OCI-LY3 (cell line): Measurements from ENCODE around the gene ACOX1.

Experiments
- H2AFZ ChIP-seq: fragments of 200-600, 300-600 bp; shearing (Covaris generic); 2 replicates; pipeline ENCODE4 v1.6.0; 2014; ENCODE audit warnings: antibody characterized with exemption, low read depth, low read length
- H3K27ac ChIP-seq: fragments of 200-600, 300-600 bp; sonication (generic); 2 replicates; pipeline ENCODE4 v1.5.1; 2014; ENCODE audit warnings: mild to moderate bottlenecking, low read length, moderate library complexity, mixed read lengths
- H3K27me3 ChIP-seq: fragments of 200-600, 300-600 bp; sonication (generic); 2 replicates; pipeline ENCODE4 v1.6.1; 2014; ENCODE audit warnings: low read depth, low read length, mixed read lengths
- H3K36me3 ChIP-seq: fragments of 200-600, 300-600 bp; sonication (generic); replicated peaks from 2 replicates; pipeline ENCODE3; 2014; ENCODE audit warnings: low read depth, low read length, mixed read lengths
- H3K4me1 ChIP-seq: fragments of 300-600, 200-600 bp; sonication (generic); 2 replicates; pipeline ENCODE4 v1.6.1; 2014; ENCODE audit warnings: low read length, mixed read lengths
- H3K4me2 ChIP-seq: fragments of 200-600, 300-600 bp; sonication (generic); 2 replicates; pipeline ENCODE4 v1.6.1; 2014; ENCODE audit warnings: low read length, mixed read lengths
- H3K4me3 ChIP-seq: fragments of 300-600, 200-600 bp; sonication (generic); 2 replicates; pipeline ENCODE4 v1.5.1; 2014; ENCODE audit warnings: antibody characterized with exemption, mild to moderate bottlenecking, low read length, moderate library complexity
- H3K79me2 ChIP-seq: fragments of 300-600, 200-600 bp; shearing (Covaris generic); 2 replicates; pipeline ENCODE4 v1.6.1; 2014; ENCODE audit warnings: mild to moderate bottlenecking, low read length, mixed read lengths
- H3K9ac ChIP-seq: fragments of 300-600, 200-600 bp; shearing (Covaris generic); 2 replicates; pipeline ENCODE4 v1.6.0; 2014; ENCODE audit warnings: mild to moderate bottlenecking, low read length, moderate library complexity
- H3K9me3 ChIP-seq: fragments of 200-600, 300-600 bp; shearing (Covaris generic); 2 replicates; pipeline ENCODE4 v1.6.1; 2014; ENCODE audit warnings: low read length, mixed read lengths; ENCODE audit not compliant: insufficient read depth
- H4K20me1 ChIP-seq: fragments of 200-600, 300-600 bp; sonication (generic); 2 replicates; pipeline ENCODE4 v1.6.1; 2016; ENCODE audit warnings: low read length, mixed read lengths; ENCODE audit not compliant: insufficient read depth
- EZH2phosphoT487 ChIP-seq: fragments of 200-600 bp; shearing (Covaris generic); IDR thresholded peaks from 2 replicates; pipeline ENCODE4 v1.6.1; 2018; ENCODE audit warnings: antibody characterized with exemption, mixed run types, low read depth
- TF ChIP-seq, protein P1 (sequence below): fragments of 200-600, 300-600 bp; sonication (generic); IDR thresholded peaks from 2 replicates; pipeline ENCODE4 v1.5.1; 2014; ENCODE audit warnings: antibody characterized with exemption, low read length, low read depth

Gene ACOX1

DNA sequence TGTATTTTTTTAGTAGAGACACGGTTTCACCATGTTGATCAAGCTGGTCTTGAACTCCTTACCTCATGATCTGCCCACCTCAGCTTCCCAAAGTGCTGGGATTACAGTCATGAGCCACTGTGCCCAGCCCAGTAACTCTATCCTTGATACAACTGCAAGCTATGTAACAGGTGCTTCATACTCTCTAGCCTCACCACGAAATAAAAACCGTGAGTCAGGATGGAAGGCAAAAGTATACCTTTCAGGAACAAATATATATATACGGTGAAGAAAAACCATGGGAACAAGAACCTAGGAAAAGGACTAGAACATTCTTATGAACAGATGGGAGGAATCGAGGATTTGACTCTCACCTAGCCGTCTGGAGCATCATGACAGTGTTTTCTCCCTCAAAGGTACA is 28.5 kb downstream of the ACOX1 start:
- H4K20me1 ChIP-seq = no peaks in the 10 kb centered on the region
- peaks cover 9% of the 10 kb centered on the region for H3K36me3 ChIP-seq
- no peak overlapping the region for H3K4me2 ChIP-seq
- H3K4me1 ChIP-seq = peaks cover 6% of the 10 kb centered on the region; the same call in 1 of the 2 replicates
- H3K4me3 ChIP-seq = no peak overlapping the region
- no peaks in the 10 kb centered on the region for H3K9me3 ChIP-seq
- H2AFZ ChIP-seq = no peak overlapping the region
- H3K27ac ChIP-seq = no peak overlapping the region
- no peaks in the 10 kb centered on the region for H3K27me3 ChIP-seq
- H3K9ac ChIP-seq = no peak overlapping the region
- TF ChIP-seq, protein P1, sequence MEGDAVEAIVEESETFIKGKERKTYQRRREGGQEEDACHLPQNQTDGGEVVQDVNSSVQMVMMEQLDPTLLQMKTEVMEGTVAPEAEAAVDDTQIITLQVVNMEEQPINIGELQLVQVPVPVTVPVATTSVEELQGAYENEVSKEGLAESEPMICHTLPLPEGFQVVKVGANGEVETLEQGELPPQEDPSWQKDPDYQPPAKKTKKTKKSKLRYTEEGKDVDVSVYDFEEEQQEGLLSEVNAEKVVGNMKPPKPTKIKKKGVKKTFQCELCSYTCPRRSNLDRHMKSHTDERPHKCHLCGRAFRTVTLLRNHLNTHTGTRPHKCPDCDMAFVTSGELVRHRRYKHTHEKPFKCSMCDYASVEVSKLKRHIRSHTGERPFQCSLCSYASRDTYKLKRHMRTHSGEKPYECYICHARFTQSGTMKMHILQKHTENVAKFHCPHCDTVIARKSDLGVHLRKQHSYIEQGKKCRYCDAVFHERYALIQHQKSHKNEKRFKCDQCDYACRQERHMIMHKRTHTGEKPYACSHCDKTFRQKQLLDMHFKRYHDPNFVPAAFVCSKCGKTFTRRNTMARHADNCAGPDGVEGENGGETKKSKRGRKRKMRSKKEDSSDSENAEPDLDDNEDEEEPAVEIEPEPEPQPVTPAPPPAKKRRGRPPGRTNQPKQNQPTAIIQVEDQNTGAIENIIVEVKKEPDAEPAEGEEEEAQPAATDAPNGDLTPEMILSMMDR = no peak
- no peak for TF ChIP-seq EZH2phosphoT487
- H3K79me2 ChIP-seq = no peaks in the 10 kb centered on the region

DNA sequence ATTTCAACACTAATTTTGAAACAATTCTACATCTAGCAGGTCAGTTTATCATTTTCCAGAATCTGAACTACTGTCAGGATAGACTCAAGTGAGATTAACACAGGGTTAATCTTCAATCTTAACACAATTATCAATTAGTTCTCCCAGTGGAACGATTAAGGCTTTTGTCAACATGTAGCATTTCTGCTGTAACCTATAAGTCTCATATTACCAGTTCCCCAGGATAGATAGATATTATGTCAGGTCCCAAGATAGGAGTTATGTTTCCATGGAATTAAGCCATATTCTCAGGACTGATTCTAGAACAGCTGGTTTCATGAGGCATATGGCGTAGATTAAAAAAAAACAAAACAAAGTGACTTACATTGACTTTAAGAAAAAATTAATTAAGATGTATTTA is 33.8 kb downstream of the ACOX1 start:
- H3K4me1 ChIP-seq = peaks cover 7% of the 10 kb centered on the region
- H2AFZ ChIP-seq = no peak overlapping the region
- H3K4me3 ChIP-seq = no peak overlapping the region
- H3K79me2 ChIP-seq = 0 out of 2 replicates have a peak, but pooled peaks cover 2% of the 10 kb centered on the region
- H3K4me2 ChIP-seq = no peak overlapping the region
- H3K27ac ChIP-seq = no peak overlapping the region
- no peaks in the 10 kb centered on the region for H3K36me3 ChIP-seq
- no peaks in the 10 kb centered on the region for H3K27me3 ChIP-seq
- no peaks in the 10 kb centered on the region for H3K9me3 ChIP-seq
- no peak overlapping the region for H3K9ac ChIP-seq
- H4K20me1 ChIP-seq = no peaks in the 10 kb centered on the region
- TF ChIP-seq, protein P1 = no peak

GRCh38 chr17:75943491-75943890 is 35.5 kb downstream of the ACOX1 start:
- TF ChIP-seq EZH2phosphoT487 = no peak
- TF ChIP-seq, protein P1 = no peak
- no peaks in the 10 kb centered on the region for H4K20me1 ChIP-seq
- no peaks in the 10 kb centered on the region for H3K27me3 ChIP-seq
- 0 out of 2 replicates have a peak, but pooled peaks cover 4% of the 10 kb centered on the region for H3K79me2 ChIP-seq
- no peak overlapping the region for H3K9ac ChIP-seq
- H3K4me3 ChIP-seq = no peak overlapping the region
- H2AFZ ChIP-seq = no peak overlapping the region
- H3K27ac ChIP-seq = no peak overlapping the region
- H3K36me3 ChIP-seq = no peaks in the 10 kb centered on the region
- no peak overlapping the region for H3K4me2 ChIP-seq
- peaks cover 9% of the 10 kb centered on the region for H3K4me1 ChIP-seq
- no peaks in the 10 kb centered on the region for H3K9me3 ChIP-seq

DNA sequence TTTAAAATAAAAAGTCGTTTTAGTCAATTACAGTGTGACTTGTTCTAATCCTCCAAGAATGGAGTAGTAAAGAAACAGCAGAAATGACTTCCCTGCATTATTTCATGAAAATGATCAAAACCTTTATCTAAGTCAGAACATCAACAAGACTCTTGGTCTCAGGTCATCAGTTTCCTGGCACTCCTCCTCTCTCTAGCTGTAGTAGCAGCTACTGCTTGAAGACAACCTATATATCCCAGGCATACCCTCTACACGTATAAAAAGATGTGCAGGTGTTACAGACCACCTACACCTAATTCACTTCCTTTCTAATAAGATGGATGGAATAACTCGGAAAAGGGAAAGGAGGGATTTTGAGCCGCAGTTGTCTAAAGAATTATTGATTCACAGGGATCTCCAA is 36.5 kb downstream of the ACOX1 start:
- Histone ChIP-seq H3K27ac (no peak overlapping the region), H3K9ac (no peak overlapping the region), H3K4me2 (no peak overlapping the region), H3K4me3 (no peak overlapping the region), H4K20me1 (no peaks in the 10 kb centered on the region), H3K79me2 (0 out of 2 replicates have a peak, but pooled peaks cover 4% of the 10 kb centered on the region), H3K27me3 (no peaks in the 10 kb centered on the region), H3K36me3 (no peaks in the 10 kb centered on the region), H3K9me3 (no peaks in the 10 kb centered on the region), H2AFZ (no peak overlapping the region), H3K4me1 (peaks cover 9% of the 10 kb centered on the region)
- TF ChIP-seq, protein P1 = no peak
- TF ChIP-seq EZH2phosphoT487 = no peak
